Measurements from ENCODE around the gene HMGA1. TPM values are rescaled to one million over a fixed set of nuclear protein-coding genes. Genes with fewer than 3 reads are reported as not detected.

Gene HMGA1
- total and polyA plus RNA-seq, 10 of the 15 experiments (the other 5 are each of a cell fraction or from before 2014, with no cell fraction given): 13.4 to 885 (median 508) TPM

DNA sequence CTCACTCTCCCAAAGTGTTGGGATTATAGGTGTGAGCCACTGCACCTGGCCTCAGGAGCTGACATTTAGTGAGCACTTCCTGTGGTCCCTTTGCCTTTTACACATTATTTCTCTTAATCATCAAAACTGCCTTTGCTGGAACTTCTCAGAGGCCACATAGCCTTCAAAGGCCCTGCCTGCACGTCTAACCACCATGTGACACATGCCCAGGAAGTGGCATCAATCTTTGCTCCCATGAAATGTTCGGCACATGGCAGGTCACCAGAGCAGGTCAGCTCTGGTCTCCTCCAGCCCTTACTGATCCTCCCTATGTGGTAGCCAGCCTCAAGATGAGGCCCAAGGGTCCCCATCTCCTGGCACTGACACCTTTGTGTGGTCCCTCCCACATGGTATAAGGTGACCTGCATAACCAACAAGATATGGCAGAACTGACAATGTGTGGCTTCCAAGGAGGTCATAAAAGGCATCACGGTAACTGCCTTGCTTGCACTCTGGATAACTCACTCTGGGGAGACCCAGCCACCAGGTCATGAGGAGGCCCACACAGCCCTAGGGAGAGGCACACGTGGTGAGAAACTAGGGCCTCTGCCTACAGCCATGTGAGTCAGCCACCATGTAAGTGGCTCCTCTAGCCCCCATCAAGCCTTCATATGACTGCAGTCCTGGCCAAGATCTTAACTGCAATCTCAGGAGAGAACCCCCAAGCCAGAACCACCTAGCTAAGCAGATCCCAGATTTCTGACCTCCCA, 28.8 kb upstream of the HMGA1 start:
- no peak for TF ChIP-seq SREBF1 (IDR thresholded peaks at IDR 0.05; ENCODE audit: low read length)
- no peak for TF ChIP-seq RB1 (IDR thresholded peaks at IDR 0.05; ENCODE audit: borderline replicate concordance)
- no peak for TF ChIP-seq ZNF274 (IDR thresholded peaks at IDR 0.05; ENCODE audit: insufficient read depth, insufficient read length)
- TF ChIP-seq KDM1A (IDR thresholded peaks at IDR 0.05; ENCODE audit: borderline replicate concordance): no peak
- TF ChIP-seq IKZF2 (IDR thresholded peaks at IDR 0.05): no peak
- Histone ChIP-seq H3K4me3 (no peak overlapping the region), H3K36me3 (ENCODE audit: control insufficient read depth in 2 of 2, insufficient read depth in 2 of 2, low read length in 1 of 2) (no peaks in the 10 kb centered on the region), H3K27ac (ENCODE audit: control insufficient read depth, insufficient read depth) (no peak overlapping the region), H3K27me3 (replicated peaks in 1 of 2; ENCODE audit: control insufficient read depth in 2 of 2, insufficient read depth in 2 of 2, low read length in 1 of 2) (no peaks in the 10 kb centered on the region), H2AFZ (ENCODE audit: control insufficient read depth, low read depth, low read length) (no peak overlapping the region), H3K9ac (ENCODE audit: control insufficient read depth, insufficient read depth, low read length) (no peak overlapping the region), H4K20me1 (ENCODE audit: control insufficient read depth, insufficient read depth) (no peaks in the 10 kb centered on the region), H3K4me1 (ENCODE audit: control insufficient read depth, insufficient read depth, low read length) (no peaks in the 10 kb centered on the region), H3K9me3 (replicated peaks; ENCODE audit: control insufficient read depth, insufficient read depth, low read length) (no peaks in the 10 kb centered on the region), H3K4me2 (ENCODE audit: control insufficient read depth, insufficient read depth) (no peak overlapping the region), H3K79me2 (ENCODE audit: control insufficient read depth, insufficient read depth, low read length) (no peaks in the 10 kb centered on the region)
- WGBS (ENCODE audit: insufficient coverage, insufficient replicate concordance, low lambda C conversion rate, missing lambda C conversion rate): 56% methylated on average over 4 of the region's 4 CpGs
- RAD21 ChIA-PET (ENCODE audit: unreplicated experiment): no interaction called here
- intact Hi-C loops (cut with micrococcal nuclease; ENCODE audit: unreplicated experiment): no loop called here
- POLR2A ChIA-PET: interaction anchor here (0.8 to 1.4 kb wide), 2 partner anchors 9 to 16 kb away, joined by 3 read pairs; no protein-coding TSS in a partner anchor
- in situ Hi-C loops (cut with MboI): no loop called here
- no peak for ATAC-seq
- no TSS peak for BruUV-seq (replicated peaks)
- SMC1A ChIA-PET (ENCODE audit: uncharacterized antibody, unreplicated experiment): interaction anchor here (0.8 to 1.1 kb wide), 2 partner anchors 17 to 384 kb away, joined by 3 to 4 read pairs; no protein-coding TSS in a partner anchor
- DNase-seq (ENCODE audit: low read depth, low spot score): no peak
- no peak for FAIRE-seq
- CTCF ChIA-PET: interaction anchor here (0.9 to 1.5 kb wide), 3 partner anchors 11 to 207 kb away, joined by 3 to 5 read pairs (median 3); no protein-coding TSS in a partner anchor

- Histone ChIP-seq H3K36me3 (ENCODE audit: control insufficient read depth in 2 of 2, insufficient read depth in 2 of 2, low read length in 1 of 2) (no peaks in the 10 kb centered on the region), H3K4me3 (no peak overlapping the region), H3K27me3 (replicated peaks in 1 of 2; ENCODE audit: control insufficient read depth in 2 of 2, insufficient read depth in 2 of 2, low read length in 1 of 2) (no peaks in the 10 kb centered on the region), H3K79me2 (ENCODE audit: control insufficient read depth, insufficient read depth, low read length) (no peaks in the 10 kb centered on the region), H2AFZ (ENCODE audit: control insufficient read depth, low read depth, low read length) (no peak overlapping the region), H3K9ac (ENCODE audit: control insufficient read depth, insufficient read depth, low read length) (no peak overlapping the region), H4K20me1 (ENCODE audit: control insufficient read depth, insufficient read depth) (no peaks in the 10 kb centered on the region), H3K4me1 (ENCODE audit: control insufficient read depth, insufficient read depth, low read length) (no peaks in the 10 kb centered on the region), H3K4me2 (ENCODE audit: control insufficient read depth, insufficient read depth) (no peak overlapping the region), H3K27ac (ENCODE audit: control insufficient read depth, insufficient read depth) (no peak overlapping the region), H3K9me3 (replicated peaks; ENCODE audit: control insufficient read depth, insufficient read depth, low read length) (no peaks in the 10 kb centered on the region)
- ATAC-seq (no peak), DNase-seq (ENCODE audit: low read depth, low spot score) (no peak), FAIRE-seq (no peak)
- intact Hi-C loops (cut with micrococcal nuclease; ENCODE audit: unreplicated experiment): no loop called here
- SMC1A ChIA-PET (ENCODE audit: uncharacterized antibody, unreplicated experiment): no interaction called here
- CTCF ChIA-PET: interaction anchor here (0.5 to 1.7 kb wide), 4 partner anchors 14 to 51 kb away, joined by 4 to 5 read pairs (median 4); partner anchors contain the start of gene SMIM29
- in situ Hi-C loops (cut with MboI): no loop called here
- POLR2A ChIA-PET: no interaction called here
- WGBS (ENCODE audit: insufficient coverage, insufficient replicate concordance, low lambda C conversion rate, missing lambda C conversion rate): 35% methylated on average over 4 of the region's 4 CpGs
- no peak for TF ChIP-seq KLF5 (IDR thresholded peaks at IDR 0.05; ENCODE audit: partially characterized antibody)
- no peak for TF ChIP-seq ASH2L (IDR thresholded peaks at IDR 0.05; ENCODE audit: borderline replicate concordance, low read depth)
- TF ChIP-seq SUPT20H (IDR thresholded peaks at IDR 0.05; ENCODE audit: borderline replicate concordance, control insufficient read depth, low read depth, low read length): no peak
- TF ChIP-seq POLR2A (IDR thresholded peaks at IDR 0.05; ENCODE audit: low read depth, low read length): no peak
- TF ChIP-seq, protein P1, sequence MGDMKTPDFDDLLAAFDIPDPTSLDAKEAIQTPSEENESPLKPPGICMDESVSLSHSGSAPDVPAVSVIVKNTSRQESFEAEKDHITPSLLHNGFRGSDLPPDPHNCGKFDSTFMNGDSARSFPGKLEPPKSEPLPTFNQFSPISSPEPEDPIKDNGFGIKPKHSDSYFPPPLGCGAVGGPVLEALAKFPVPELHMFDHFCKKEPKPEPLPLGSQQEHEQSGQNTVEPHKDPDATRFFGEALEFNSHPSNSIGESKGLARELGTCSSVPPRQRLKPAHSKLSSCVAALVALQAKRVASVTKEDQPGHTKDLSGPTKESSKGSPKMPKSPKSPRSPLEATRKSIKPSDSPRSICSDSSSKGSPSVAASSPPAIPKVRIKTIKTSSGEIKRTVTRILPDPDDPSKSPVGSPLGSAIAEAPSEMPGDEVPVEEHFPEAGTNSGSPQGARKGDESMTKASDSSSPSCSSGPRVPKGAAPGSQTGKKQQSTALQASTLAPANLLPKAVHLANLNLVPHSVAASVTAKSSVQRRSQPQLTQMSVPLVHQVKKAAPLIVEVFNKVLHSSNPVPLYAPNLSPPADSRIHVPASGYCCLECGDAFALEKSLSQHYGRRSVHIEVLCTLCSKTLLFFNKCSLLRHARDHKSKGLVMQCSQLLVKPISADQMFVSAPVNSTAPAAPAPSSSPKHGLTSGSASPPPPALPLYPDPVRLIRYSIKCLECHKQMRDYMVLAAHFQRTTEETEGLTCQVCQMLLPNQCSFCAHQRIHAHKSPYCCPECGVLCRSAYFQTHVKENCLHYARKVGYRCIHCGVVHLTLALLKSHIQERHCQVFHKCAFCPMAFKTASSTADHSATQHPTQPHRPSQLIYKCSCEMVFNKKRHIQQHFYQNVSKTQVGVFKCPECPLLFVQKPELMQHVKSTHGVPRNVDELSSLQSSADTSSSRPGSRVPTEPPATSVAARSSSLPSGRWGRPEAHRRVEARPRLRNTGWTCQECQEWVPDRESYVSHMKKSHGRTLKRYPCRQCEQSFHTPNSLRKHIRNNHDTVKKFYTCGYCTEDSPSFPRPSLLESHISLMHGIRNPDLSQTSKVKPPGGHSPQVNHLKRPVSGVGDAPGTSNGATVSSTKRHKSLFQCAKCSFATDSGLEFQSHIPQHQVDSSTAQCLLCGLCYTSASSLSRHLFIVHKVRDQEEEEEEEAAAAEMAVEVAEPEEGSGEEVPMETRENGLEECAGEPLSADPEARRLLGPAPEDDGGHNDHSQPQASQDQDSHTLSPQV (IDR thresholded peaks at IDR 0.05): no peak
- TF ChIP-seq, protein P2, sequence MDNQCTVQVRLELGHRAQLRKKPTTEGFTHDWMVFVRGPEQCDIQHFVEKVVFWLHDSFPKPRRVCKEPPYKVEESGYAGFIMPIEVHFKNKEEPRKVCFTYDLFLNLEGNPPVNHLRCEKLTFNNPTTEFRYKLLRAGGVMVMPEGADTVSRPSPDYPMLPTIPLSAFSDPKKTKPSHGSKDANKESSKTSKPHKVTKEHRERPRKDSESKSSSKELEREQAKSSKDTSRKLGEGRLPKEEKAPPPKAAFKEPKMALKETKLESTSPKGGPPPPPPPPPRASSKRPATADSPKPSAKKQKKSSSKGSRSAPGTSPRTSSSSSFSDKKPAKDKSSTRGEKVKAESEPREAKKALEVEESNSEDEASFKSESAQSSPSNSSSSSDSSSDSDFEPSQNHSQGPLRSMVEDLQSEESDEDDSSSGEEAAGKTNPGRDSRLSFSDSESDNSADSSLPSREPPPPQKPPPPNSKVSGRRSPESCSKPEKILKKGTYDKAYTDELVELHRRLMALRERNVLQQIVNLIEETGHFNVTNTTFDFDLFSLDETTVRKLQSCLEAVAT (IDR thresholded peaks at IDR 0.05): no peak
- no peak for TF ChIP-seq STAT3 (IDR thresholded peaks at IDR 0.05; ENCODE audit: low read depth, low read length)
- RAD21 ChIA-PET (ENCODE audit: unreplicated experiment): no interaction called here
- BruUV-seq (replicated peaks): no TSS peak
These were observed 22.9 kb upstream of the HMGA1 start for GRCh38 chr6:34213772-34214171.

All from GM12878 (cell line).